Fibroblast of pulmonary artery (primary cell): ENCODE results near the gene TRPV4.

Source experiments
- DNase-seq: peaks from one replicate; pipeline ENCODE4 v3.0.0-alpha.2; 2010; ENCODE audit warnings: low read depth
- H3K4me3 ChIP-seq: replicated peaks from 2 replicates; pipeline ENCODE4 v1.5.1; 2011; ENCODE audit warnings: low read depth, mild to moderate bottlenecking, control low read depth, low read length, moderate library complexity
- CTCF ChIP-seq: IDR thresholded peaks from 2 replicates; pipeline ENCODE4 v1.5.1; 2011; ENCODE audit warnings: mild to moderate bottlenecking, control low read depth, low read length, inconsistent platforms; ENCODE audit errors: missing control alignments

TRPV4 gene

GRCh38 chr12:109741286-109741969 is 91.8 kb downstream of the TRPV4 start:
- no peak overlapping the region for H3K4me3 ChIP-seq
- TF ChIP-seq CTCF: no peak
- DNase-seq: no peak

- DNase-seq: no peak
- no peak for TF ChIP-seq CTCF
- no peak overlapping the region for H3K4me3 ChIP-seq
Measured at GRCh38 chr12:109740694-109741245, 92.4 kb downstream of the TRPV4 start.

GRCh38 chr12:109739747-109740693 is 93.2 kb downstream of the TRPV4 start:
- H3K4me3 ChIP-seq: no peak overlapping the region
- no peak for DNase-seq
- peak; percentile 25 for TF ChIP-seq CTCF

- no peak for TF ChIP-seq CTCF
- no peak for DNase-seq
- H3K4me3 ChIP-seq: no peak overlapping the region
Measured at GRCh38 chr12:109738878-109739665, 94.1 kb downstream of the TRPV4 start.

GRCh38 chr12:109738209-109738608 is 95.0 kb downstream of the TRPV4 start:
- no peak for TF ChIP-seq CTCF
- DNase-seq: no peak
- H3K4me3 ChIP-seq: no peak overlapping the region

- H3K4me3 ChIP-seq: no peak overlapping the region
- TF ChIP-seq CTCF: no peak
- no peak for DNase-seq
Measured at GRCh38 chr12:109737631-109738030, 95.6 kb downstream of the TRPV4 start.
